ENCODE results near the gene COX4I1.

- TF ChIP-seq CTCF (IDR thresholded peaks at IDR 0.05) (no peak), POLR2AphosphoS5 (IDR thresholded peaks at IDR 0.05) (no peak)
Measured at GRCh38 chr16:85839681-85840240, 40.3 kb downstream of the COX4I1 start.
